Measurements from ENCODE around the gene LEF1. TPM values are rescaled to one million over a fixed set of nuclear protein-coding genes. Genes with fewer than 3 reads are reported as not detected.

Gene LEF1
- polyA plus RNA-seq, 1 donor (not counting 4 experiments of a cell fraction or from before 2014, with no cell fraction given) = 1.5 TPM

DNA sequence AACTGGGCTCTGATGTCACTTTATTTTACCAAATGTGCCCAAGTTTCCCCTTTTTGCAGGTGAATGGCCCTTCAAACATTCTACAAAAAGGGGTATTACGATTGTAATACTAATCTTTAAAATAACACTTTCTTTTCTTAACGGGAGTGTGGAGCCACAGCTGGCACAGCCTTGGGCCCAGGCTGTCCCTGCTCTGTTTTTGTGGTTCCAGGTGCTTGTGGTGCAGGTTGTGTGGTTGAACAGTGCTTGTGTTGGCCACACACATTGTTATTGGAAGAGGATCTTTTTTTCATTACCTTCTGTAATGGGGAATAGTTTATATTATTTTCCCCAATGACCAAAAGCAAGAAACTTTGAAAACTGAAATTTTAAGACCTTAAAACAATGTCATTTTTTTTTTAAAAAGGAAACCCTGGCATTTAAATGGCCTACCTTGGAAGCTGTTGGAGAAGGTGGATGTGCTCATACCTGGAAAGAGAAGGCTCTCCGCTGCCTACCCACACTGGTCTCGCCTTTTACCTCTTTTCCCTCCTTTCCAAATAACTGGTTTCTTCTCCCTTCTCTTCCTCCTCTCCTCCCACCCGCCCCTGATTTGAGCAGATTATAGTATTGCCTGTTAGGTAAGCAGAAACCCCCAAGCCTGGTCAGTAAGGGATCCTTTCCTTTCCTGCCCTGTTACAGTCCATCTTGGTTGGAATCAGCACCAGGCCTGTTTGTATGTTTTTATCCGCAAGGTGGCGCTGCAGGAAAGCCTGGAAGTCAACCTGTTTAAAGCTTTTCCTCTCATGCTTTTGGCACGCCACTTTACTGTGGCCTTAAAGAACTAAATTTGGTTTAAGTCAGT, 150.5 kb downstream of the LEF1 start:
- H3K27me3 ChIP-seq (ENCODE audit: control insufficient read depth, extremely low read depth, insufficient read depth, low read length) = no peaks in the 10 kb centered on the region
- no peaks in the 10 kb centered on the region for H3K4me1 ChIP-seq (ENCODE audit: control insufficient read depth, extremely low read depth, insufficient read depth, low read length)
- H4K20me1 ChIP-seq (ENCODE audit: control insufficient read depth, extremely low read depth, insufficient read depth, low read length) = no peaks in the 10 kb centered on the region
- peaks cover 5 to 7% of the 10 kb centered on the region in 2 experiments for H3K36me3 ChIP-seq (ENCODE audit: control insufficient read depth in 2 of 2, extremely low read depth in 1 of 2, insufficient read depth in 2 of 2, low read length in 2 of 2)
- H3K4me2 ChIP-seq (ENCODE audit: control insufficient read depth, extremely low read depth, insufficient read depth, low read depth, low read length) = no peak overlapping the region
- no peaks in the 10 kb centered on the region for H3K9me3 ChIP-seq (ENCODE audit: control insufficient read depth, low read depth, low read length)
- no peak overlapping the region for H2AFZ ChIP-seq (ENCODE audit: control insufficient read depth, low read length)
- DNase-seq (ENCODE audit: low read depth, low spot score) (peak; percentile 59), FAIRE-seq (peak; percentile 68)
- no peak overlapping the region for H3K27ac ChIP-seq (ENCODE audit: control insufficient read depth, insufficient read depth, low read length)
- no peak overlapping the region for H3K9ac ChIP-seq (ENCODE audit: control insufficient read depth, extremely low read depth, insufficient read depth, low read length)
- H3K79me2 ChIP-seq (ENCODE audit: control insufficient read depth, insufficient read depth, low read length) = no peaks in the 10 kb centered on the region
- dilution Hi-C loops (cut with MboI; ENCODE audit: extremely low pct_ligation_motif_present, low sequenced_read_pairs) = no loop called here
- H3K9me1 ChIP-seq (ENCODE audit: control insufficient read depth, extremely low read depth, insufficient read depth, low read length) = no peaks in the 10 kb centered on the region
- TF ChIP-seq EZH2 (IDR thresholded peaks at IDR 0.05; ENCODE audit: low read length) = no peak
- TF ChIP-seq, protein P1, sequence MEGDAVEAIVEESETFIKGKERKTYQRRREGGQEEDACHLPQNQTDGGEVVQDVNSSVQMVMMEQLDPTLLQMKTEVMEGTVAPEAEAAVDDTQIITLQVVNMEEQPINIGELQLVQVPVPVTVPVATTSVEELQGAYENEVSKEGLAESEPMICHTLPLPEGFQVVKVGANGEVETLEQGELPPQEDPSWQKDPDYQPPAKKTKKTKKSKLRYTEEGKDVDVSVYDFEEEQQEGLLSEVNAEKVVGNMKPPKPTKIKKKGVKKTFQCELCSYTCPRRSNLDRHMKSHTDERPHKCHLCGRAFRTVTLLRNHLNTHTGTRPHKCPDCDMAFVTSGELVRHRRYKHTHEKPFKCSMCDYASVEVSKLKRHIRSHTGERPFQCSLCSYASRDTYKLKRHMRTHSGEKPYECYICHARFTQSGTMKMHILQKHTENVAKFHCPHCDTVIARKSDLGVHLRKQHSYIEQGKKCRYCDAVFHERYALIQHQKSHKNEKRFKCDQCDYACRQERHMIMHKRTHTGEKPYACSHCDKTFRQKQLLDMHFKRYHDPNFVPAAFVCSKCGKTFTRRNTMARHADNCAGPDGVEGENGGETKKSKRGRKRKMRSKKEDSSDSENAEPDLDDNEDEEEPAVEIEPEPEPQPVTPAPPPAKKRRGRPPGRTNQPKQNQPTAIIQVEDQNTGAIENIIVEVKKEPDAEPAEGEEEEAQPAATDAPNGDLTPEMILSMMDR (optimal IDR thresholded peaks at IDR 0.05 in 1 of 3, IDR thresholded peaks at IDR 0.05 in 1 of 3, conservative IDR thresholded peaks at IDR 0.05 in 1 of 3; ENCODE audit: extremely low read depth in 1 of 3, insufficient read depth in 2 of 3, low read length in 3 of 3) = peak; percentile 84 to 87 (median 84)
- no peak overlapping the region for H3K4me3 ChIP-seq (ENCODE audit: control insufficient read depth in 2 of 3, extremely low read depth in 1 of 3, insufficient read depth in 2 of 3, low read depth in 1 of 3, low read length in 3 of 3)

DNA sequence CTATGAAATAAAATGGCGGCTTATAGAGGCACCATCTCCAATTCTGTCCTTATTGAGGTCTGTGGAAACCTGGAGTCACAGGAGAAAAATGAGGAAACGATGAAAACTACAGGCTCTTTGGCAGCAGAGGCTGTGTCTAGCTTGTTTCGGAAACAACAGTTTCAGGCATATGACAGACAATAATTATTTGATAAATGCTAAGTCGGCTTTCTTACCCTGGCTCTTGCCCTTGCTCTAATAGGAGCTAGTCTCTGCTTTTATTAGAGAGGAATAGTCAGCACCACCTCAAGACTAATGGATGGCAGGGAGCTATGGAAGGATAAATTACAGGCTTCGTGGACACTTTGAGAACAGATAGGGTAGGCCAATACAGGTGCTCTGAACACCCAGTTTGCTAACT, 154.8 kb downstream of the LEF1 start:
- Histone ChIP-seq H3K4me2 (ENCODE audit: control insufficient read depth, extremely low read depth, insufficient read depth, low read depth, low read length) (no peak overlapping the region), H2AFZ (ENCODE audit: control insufficient read depth, low read length) (no peak overlapping the region), H3K9ac (ENCODE audit: control insufficient read depth, extremely low read depth, insufficient read depth, low read length) (no peak overlapping the region), H3K9me3 (ENCODE audit: control insufficient read depth, low read depth, low read length) (no peaks in the 10 kb centered on the region), H3K27ac (ENCODE audit: control insufficient read depth, insufficient read depth, low read length) (no peak overlapping the region), H3K4me1 (ENCODE audit: control insufficient read depth, extremely low read depth, insufficient read depth, low read length) (no peaks in the 10 kb centered on the region), H3K9me1 (ENCODE audit: control insufficient read depth, extremely low read depth, insufficient read depth, low read length) (no peaks in the 10 kb centered on the region), H3K36me3 (ENCODE audit: control insufficient read depth in 2 of 2, extremely low read depth in 1 of 2, insufficient read depth in 2 of 2, low read length in 2 of 2) (peaks cover 5 to 11% of the 10 kb centered on the region in 2 experiments), H3K4me3 (ENCODE audit: control insufficient read depth in 2 of 3, extremely low read depth in 1 of 3, insufficient read depth in 2 of 3, low read depth in 1 of 3, low read length in 3 of 3) (no peak overlapping the region), H3K79me2 (ENCODE audit: control insufficient read depth, insufficient read depth, low read length) (no peaks in the 10 kb centered on the region), H3K27me3 (ENCODE audit: control insufficient read depth, extremely low read depth, insufficient read depth, low read length) (no peaks in the 10 kb centered on the region), H4K20me1 (ENCODE audit: control insufficient read depth, extremely low read depth, insufficient read depth, low read length) (no peaks in the 10 kb centered on the region)
- TF ChIP-seq EZH2 (IDR thresholded peaks at IDR 0.05; ENCODE audit: low read length) = no peak
- TF ChIP-seq, protein P1 (optimal IDR thresholded peaks at IDR 0.05 in 1 of 3, IDR thresholded peaks at IDR 0.05 in 1 of 3, conservative IDR thresholded peaks at IDR 0.05 in 1 of 3; ENCODE audit: extremely low read depth in 1 of 3, insufficient read depth in 2 of 3, low read length in 3 of 3) = no peak
- DNase-seq (ENCODE audit: low read depth, low spot score) = no peak
- dilution Hi-C loops (cut with MboI; ENCODE audit: extremely low pct_ligation_motif_present, low sequenced_read_pairs) = no loop called here
- FAIRE-seq = no peak
